RPMI7951 (cell line): ENCODE measurements around the gene OR5T2. TPM values are rescaled to one million over a fixed set of nuclear protein-coding genes. Genes with fewer than 3 reads are reported as not detected.
"Not testable (repeated sequence)": the region's sequence is repeated elsewhere in the genome, so short reads cannot be mapped to it uniquely, and the experiment has no call there.

ENCODE experiments used
- DNase-seq: peaks from one replicate; pipeline ENCODE4 v3.0.0-alpha.2; 2012; ENCODE audit warnings: low read depth
- total RNA-seq: library from RNA; depleted of rRNA; stranded (reverse); fragments of >200 nt; shearing (Covaris generic); gene quantifications from 2 replicates; pipeline ENCODE4 v1.2.3, GENCODE V29; 2014; rRNA removed

Gene OR5T2
- total RNA-seq = not detected in 2 replicates

DNA sequence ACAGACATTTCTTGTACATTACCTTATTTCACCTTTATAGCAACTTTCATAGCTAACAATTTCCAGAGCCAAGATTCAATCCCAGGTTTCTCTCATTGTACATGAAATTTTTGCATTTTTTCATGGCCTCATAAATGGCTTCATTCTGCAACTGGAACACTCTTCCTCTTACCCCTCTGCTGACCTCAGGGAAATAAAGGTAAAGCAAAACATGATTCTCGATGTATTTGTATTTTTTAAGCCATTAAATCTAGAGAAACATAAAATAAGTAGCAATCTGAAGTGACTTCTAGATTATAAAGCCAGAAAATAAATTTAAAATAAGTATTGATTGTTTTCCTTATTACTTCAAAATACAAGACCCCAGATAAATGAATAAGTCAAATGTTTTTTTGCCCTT lies at the start of gene OR5T2:
TSS of gene OR5T2 (minus strand) at position 101 of the 400 bp plus-strand sequence. CDS start 1,193 bp downstream, outside the sequence.
- no peak for DNase-seq

DNA sequence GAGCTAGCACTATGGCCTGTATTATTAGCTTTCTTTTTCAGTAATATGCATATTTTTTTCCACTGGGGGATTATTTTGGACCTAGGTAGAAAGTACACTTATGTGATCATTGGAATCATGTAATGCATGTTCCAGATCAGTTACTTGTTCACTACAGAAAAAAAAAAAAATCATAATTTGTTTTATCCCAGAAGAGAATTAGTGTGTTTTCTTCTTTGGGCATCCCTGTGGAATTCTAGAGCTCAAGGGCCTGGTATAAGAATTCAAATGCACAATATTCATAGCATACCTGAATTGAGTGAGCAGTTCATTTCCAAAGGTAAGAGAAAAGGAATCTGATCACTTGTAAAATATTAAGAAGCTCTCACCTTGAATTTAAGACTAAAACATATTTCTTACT lies 39.8 kb upstream of the OR5T2 start, which contains the start of gene OR5T1:
TSS of gene OR5T1 (plus strand) at position 301 of the 400 bp plus-strand sequence. CDS start 1,485 bp downstream, outside the sequence.
- no peak for DNase-seq

DNA sequence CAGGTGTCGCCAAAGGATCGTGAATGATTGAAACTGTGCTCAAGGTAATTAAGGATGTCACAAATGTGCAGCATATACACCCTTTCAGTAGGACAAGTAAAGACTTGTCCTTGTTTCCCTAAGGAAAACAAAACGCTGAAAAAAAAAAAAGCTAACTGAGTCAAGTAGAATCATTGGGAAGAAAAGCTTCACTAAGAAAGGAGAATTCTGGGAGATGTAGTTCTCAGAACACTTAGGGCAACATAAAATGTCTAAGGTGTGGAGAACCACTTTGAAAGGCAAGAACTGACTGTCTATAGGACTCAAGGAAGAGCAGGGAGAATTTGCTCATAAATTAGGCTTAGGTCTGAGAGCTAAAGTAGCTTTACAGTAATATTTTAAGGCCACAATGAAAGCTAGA lies 37.0 kb upstream of the OR5T2 start:
- no peak for DNase-seq

DNA sequence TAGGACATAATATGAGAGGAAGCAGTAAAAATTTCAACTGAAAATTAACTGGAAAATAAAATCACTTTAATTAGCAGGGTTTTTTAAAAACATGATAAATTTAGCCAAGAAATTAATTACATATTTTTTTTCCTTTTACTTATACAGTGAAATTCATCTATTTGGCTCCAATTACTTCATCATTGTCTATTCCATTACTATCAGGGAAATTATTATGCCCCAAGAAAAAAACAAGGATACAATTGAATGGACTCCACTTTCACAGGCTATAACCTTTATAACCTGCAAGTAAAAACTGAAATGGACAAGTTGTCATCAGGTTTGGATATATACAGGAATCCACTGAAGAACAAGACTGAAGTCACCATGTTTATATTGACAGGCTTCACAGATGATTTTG lies 17.9 kb upstream of the OR5T2 start, which contains the start of gene OR5T3:
TSS of gene OR5T3 (plus strand) at position 301 of the 400 bp plus-strand sequence. CDS start at position 301, 0 bp downstream.
- DNase-seq = no peak

DNA sequence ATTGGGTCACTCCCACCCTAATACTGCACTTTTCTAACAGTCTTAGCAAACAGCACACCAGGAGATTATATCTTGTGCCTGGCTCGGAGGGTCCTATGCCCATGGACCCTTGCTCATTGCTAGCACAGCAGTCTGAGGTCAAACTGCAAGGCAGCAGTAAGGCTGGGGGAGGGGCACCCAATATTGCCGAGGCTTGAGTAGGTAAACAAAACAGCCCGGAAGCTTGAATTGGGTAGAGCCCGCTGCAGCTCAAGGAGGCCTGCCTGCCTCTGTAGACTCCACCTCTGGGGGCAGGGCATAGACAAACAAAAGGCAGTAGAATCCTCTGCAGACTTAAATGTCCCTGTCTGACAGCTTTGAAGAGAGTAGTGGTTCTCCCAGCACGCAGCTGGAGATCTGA lies 14.3 kb downstream of the OR5T2 start:
- not testable (repeated sequence) for DNase-seq

DNA sequence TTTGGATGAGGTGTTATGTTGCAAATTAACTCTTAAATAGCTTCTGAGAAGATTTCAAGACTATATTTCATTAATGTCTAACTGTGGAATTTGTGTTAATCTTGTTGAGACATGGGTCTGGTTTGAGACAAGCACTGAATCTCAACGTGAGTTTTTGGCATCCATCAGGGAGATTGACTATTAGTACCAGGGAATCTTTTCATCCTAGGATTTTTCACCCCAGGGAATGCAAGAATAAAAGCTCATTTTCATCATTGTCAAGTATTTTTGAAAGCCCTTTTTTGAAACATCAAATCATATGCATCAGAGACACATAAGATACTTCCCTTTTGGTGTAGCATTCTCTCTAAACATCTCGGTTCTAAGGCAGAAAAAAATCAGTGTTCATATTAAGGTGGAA lies 19.5 kb downstream of the OR5T2 start:
- DNase-seq = no peak

DNA sequence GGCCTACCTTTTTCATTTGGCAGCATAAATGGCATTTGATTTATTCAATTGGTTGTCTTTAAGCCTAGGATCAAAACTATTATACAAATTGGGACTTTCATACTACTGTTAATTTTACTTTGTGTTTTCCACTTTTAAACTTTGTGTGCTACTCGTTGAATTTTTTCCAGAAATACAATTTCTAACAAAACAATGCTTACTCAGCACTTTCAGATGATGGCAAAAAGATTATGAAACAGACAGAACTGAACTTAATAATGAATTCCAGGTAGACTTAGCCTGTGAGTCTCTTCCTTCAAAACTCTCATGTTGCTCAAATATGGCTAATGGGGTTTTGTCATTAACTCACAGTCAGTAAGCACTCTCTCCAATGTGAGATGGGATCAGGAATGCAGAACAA lies 26.3 kb downstream of the OR5T2 start:
- DNase-seq = no peak

DNA sequence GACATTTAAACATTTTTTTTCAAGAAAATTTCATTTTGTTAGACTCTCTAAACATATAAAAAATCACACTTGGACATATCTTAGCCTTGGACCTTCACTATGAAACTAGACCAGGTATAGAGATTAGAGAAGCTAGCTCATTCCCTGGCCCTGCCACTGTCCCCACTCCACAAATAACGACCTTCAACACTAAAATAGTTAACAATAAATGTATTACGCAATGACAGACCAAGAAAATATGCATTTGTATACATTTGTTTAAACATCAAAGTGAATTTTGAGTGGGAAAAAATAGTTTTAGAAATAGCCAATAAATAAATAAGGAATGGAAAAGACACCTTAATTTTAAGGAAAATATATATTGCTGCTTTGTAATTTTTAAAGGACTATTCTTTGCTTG lies 36.7 kb downstream of the OR5T2 start:
- DNase-seq = no peak

DNA sequence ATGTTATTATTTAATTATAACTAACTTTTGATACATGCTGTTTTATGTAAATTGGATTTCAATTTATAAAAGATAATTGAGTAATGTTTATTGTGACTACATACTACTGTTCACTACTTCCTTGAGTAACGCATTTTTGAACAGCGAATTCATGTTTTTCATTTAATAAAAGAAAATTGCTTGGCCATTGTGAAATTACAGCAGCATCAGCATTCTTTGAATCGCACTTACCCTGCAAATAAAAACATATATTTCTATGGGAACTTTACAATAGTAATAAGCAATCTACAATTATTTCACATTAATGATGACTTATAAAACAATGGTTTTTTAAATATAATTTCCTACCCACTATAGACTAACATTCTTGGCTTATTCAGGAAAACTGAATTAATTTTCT lies 37.4 kb downstream of the OR5T2 start:
- no peak for DNase-seq

DNA sequence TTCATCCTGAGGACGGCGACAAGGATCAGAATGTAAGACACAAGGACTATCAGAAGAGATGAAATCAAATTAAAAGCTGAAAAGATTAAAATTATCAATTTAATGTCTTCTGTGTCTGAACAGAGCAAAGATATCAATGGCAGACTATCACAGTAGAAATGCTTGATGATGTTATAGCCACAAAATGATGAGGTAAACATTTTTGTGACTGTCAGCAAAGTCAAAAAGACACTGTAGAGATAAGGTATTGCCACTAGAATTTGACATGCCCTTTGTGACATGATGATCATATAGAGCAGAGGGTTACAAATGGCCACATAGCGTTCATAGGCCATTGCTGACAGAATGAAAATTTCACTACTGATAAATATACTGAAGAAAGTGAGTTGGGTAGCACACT lies 45.5 kb downstream of the OR5T2 start:
- no peak for DNase-seq

DNA sequence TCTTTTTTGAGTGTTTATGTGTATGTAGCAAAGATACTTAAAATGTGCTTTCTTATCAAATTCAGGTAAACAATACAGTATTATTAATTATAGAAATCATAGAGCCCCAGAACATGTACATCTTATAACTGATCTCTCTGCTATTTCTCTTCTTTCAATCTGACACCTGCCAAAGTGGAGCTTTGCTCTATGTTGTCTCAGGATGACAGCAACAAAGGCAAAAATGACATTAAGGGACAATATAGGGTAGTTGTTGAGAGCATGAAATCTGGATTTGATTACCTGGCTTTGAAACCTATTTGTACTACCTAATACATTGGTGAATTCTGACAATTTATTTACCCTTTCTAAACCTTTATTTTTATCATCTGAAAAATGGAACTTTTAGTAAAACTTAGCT lies 50.6 kb downstream of the OR5T2 start:
- DNase-seq = no peak

Other genes with a start within 250 kb of the OR5T2 start
- not detected in 2 replicates for gene OR5F1, start 239.6 kb downstream of the OR5T2 start, total RNA-seq
- not detected in 2 replicates for gene OR5AS1, start 206.6 kb downstream of the OR5T2 start, total RNA-seq
- gene OR8I2, start 140.9 kb downstream of the OR5T2 start, total RNA-seq = not detected in 2 replicates
- not detected in 2 replicates for gene OR8H2, start 130.6 kb downstream of the OR5T2 start, total RNA-seq
- gene OR8H3, start 111.9 kb downstream of the OR5T2 start, total RNA-seq = not detected in 2 replicates
- gene OR8J3, start 94.1 kb downstream of the OR5T2 start, total RNA-seq = not detected in 2 replicates
- not detected in 2 replicates for gene OR8K5, start 73.9 kb downstream of the OR5T2 start, total RNA-seq
- not detected in 2 replicates for gene OR5J2, start 57.6 kb downstream of the OR5T2 start, total RNA-seq
- not detected in 2 replicates for gene OR5T3, start 18.0 kb upstream of the OR5T2 start, total RNA-seq
- gene OR5T1, start 39.9 kb upstream of the OR5T2 start, total RNA-seq = not detected in 2 replicates
- not detected in 2 replicates for gene OR8H1, start 58.0 kb upstream of the OR5T2 start, total RNA-seq
- gene OR8K3, start 80.9 kb upstream of the OR5T2 start, total RNA-seq = not detected in 2 replicates
- gene OR8K1, start 111.8 kb upstream of the OR5T2 start, total RNA-seq = not detected in 2 replicates
- not detected in 2 replicates for gene OR8J1, start 120.0 kb upstream of the OR5T2 start, total RNA-seq
- not detected in 2 replicates for gene OR8U1, start 141.4 kb upstream of the OR5T2 start, total RNA-seq
- gene OR5AL1, start 178.4 kb upstream of the OR5T2 start, total RNA-seq = not detected in 2 replicates
- not detected in 2 replicates for gene OR5M3, start 239.1 kb upstream of the OR5T2 start, total RNA-seq